ENCODE measurements around the gene TPCN1.
A peak's percentile ranks its signal among the peaks of the same experiment; 100 is the strongest.

The TPCN1 gene

GRCh38 chr12:113226696-113227568, 5.7 kb downstream of the TPCN1 start:
- no peak for DNase-seq

- no peak for DNase-seq
Measured at GRCh38 chr12:113227686-113228391, 6.6 kb downstream of the TPCN1 start.

- DNase-seq, result no peak
Measured at GRCh38 chr12:113228394-113229028, 7.2 kb downstream of the TPCN1 start.

- DNase-seq, result no peak
Measured at GRCh38 chr12:113230315-113231234, 9.3 kb downstream of the TPCN1 start.

- no peak for DNase-seq
Measured at GRCh38 chr12:113231235-113232088, 10.2 kb downstream of the TPCN1 start.

GRCh38 chr12:113232089-113232839, 11.0 kb downstream of the TPCN1 start:
- no peak for DNase-seq

GRCh38 chr12:113232840-113233585, 11.7 kb downstream of the TPCN1 start:
- DNase-seq, result peak; percentile 61

- DNase-seq, result no peak
Measured at GRCh38 chr12:113233967-113234366, 12.7 kb downstream of the TPCN1 start.

- no peak for DNase-seq
Measured at GRCh38 chr12:113234483-113234882, 13.2 kb downstream of the TPCN1 start.

- no peak for DNase-seq
Measured at GRCh38 chr12:113235976-113236375, 14.7 kb downstream of the TPCN1 start.

GRCh38 chr12:113236539-113237399, 15.5 kb downstream of the TPCN1 start:
- no peak for DNase-seq

GRCh38 chr12:113237748-113238147, 16.5 kb downstream of the TPCN1 start:
- DNase-seq, result no peak

- no peak for DNase-seq
Measured at GRCh38 chr12:113238309-113238708, 17.0 kb downstream of the TPCN1 start.

- DNase-seq, result no peak
Measured at GRCh38 chr12:113239288-113239771, 18.1 kb downstream of the TPCN1 start.

GRCh38 chr12:113239811-113240331, 18.6 kb downstream of the TPCN1 start:
- DNase-seq, result no peak

GRCh38 chr12:113240395-113240794, 19.1 kb downstream of the TPCN1 start:
- no peak for DNase-seq

GRCh38 chr12:113241191-113242025, 20.1 kb downstream of the TPCN1 start:
- DNase-seq, result no peak

- no peak for DNase-seq
Measured at GRCh38 chr12:113242026-113242418, 20.8 kb downstream of the TPCN1 start.

Measured in activated CD4-positive, alpha-beta T cell treated with anti-CD3 and anti-CD28 coated beads, Interleukin-2, Interleukin-6, amounts not matched to agents 100 ng/mL and 50 ng/mL, durations not matched to agents 16 hours and 8 hours (primary cell).